Hepatic stellate cell (primary cell): ENCODE data around the gene RRM2.

Experiments used
- DNase-seq: peaks from one replicate; pipeline ENCODE4 v3.0.0; 2011; ENCODE audit warnings: low spot score

The RRM2 gene

GRCh38 chr2:10172033-10172871 is 49.7 kb downstream of the RRM2 start:
- DNase-seq = no peak

- no peak for DNase-seq
Measured at GRCh38 chr2:10173258-10174005, 50.9 kb downstream of the RRM2 start.

- no peak for DNase-seq
Measured at GRCh38 chr2:10174173-10174572, 51.6 kb downstream of the RRM2 start.

- DNase-seq = no peak
Measured at GRCh38 chr2:10175441-10175840, 52.9 kb downstream of the RRM2 start.

- DNase-seq = no peak
Measured at GRCh38 chr2:10178751-10179150, 56.2 kb downstream of the RRM2 start.

GRCh38 chr2:10179422-10179821 is 56.9 kb downstream of the RRM2 start:
- DNase-seq = no peak

GRCh38 chr2:10180229-10180628 is 57.7 kb downstream of the RRM2 start:
- DNase-seq = no peak
